WTC11 (cell line): ENCODE results near the gene KLHDC3.

Source experiments
- ATF6 ChIP-seq: sonication (generic); formaldehyde crosslinking; IDR thresholded peaks from 2 replicates; pipeline ENCODE4 v1.8.1; 2023; ENCODE audit warnings: mild to moderate bottlenecking, missing genetic modification reagents
- CTCF ChIP-seq: fragments of 200-600 bp; IDR thresholded peaks from 2 replicates; pipeline ENCODE4 v1.8.0; 2022; ENCODE audit warnings: antibody characterized with exemption
- E2F1 ChIP-seq: sonication (generic); formaldehyde crosslinking; IDR thresholded peaks from 2 replicates; pipeline ENCODE4 v1.8.0; 2022; ENCODE audit warnings: mild to moderate bottlenecking, missing genetic modification reagents
- ELF4 ChIP-seq: sonication (generic); formaldehyde crosslinking; IDR thresholded peaks from 2 replicates; pipeline ENCODE4 v1.8.1; 2022; ENCODE audit warnings: low read depth, mild to moderate bottlenecking, moderate library complexity, missing genetic modification reagents
- NR2C2 ChIP-seq: sonication (generic); formaldehyde crosslinking; IDR thresholded peaks from 2 replicates; pipeline ENCODE4 v1.8.0; 2022; ENCODE audit warnings: mild to moderate bottlenecking, missing genetic modification reagents
- OVOL2 ChIP-seq: fragments of 250-450 bp; sonication (Bioruptor Pico); IDR thresholded peaks from 2 replicates; pipeline ENCODE4 v1.9.0; 2021; ENCODE audit warnings: mild to moderate bottlenecking, borderline replicate concordance
- RELA ChIP-seq: sonication (generic); formaldehyde crosslinking; IDR thresholded peaks from 2 replicates; pipeline ENCODE4 v1.8.1; 2022; ENCODE audit warnings: missing genetic modification reagents, mild to moderate bottlenecking, borderline replicate concordance
- SP1 ChIP-seq: sonication (generic); formaldehyde crosslinking; conservative IDR thresholded peaks from 2 replicates; pipeline ENCODE4 v1.8.1; 2022; ENCODE audit warnings: missing genetic modification reagents
- USF1 ChIP-seq: sonication (generic); formaldehyde crosslinking; IDR thresholded peaks from 2 replicates; pipeline ENCODE4 v1.8.0; 2022; ENCODE audit warnings: mild to moderate bottlenecking, missing genetic modification reagents
- USF2 ChIP-seq: sonication (generic); formaldehyde crosslinking; IDR thresholded peaks from 2 replicates; pipeline ENCODE4 v1.8.1; 2023; ENCODE audit warnings: mild to moderate bottlenecking, missing genetic modification reagents, moderate library complexity
- ZBTB21 ChIP-seq: sonication (generic); formaldehyde crosslinking; IDR thresholded peaks from 2 replicates; pipeline ENCODE4 v1.8.1; 2023; ENCODE audit warnings: mild to moderate bottlenecking, missing genetic modification reagents, borderline replicate concordance
- ZNF121 ChIP-seq: sonication (generic); formaldehyde crosslinking; IDR thresholded peaks from 2 replicates; pipeline ENCODE4 v1.8.0; 2023; ENCODE audit warnings: missing genetic modification reagents
- TF ChIP-seq, protein P1 (sequence below): sonication (generic); formaldehyde crosslinking; conservative IDR thresholded peaks from 2 replicates; pipeline ENCODE4 v1.8.1; 2022; ENCODE audit warnings: mild to moderate bottlenecking, missing genetic modification reagents
- TF ChIP-seq, protein P2 (sequence below): sonication (generic); formaldehyde crosslinking; IDR thresholded peaks from 2 replicates; pipeline ENCODE4 v1.8.0; 2022; ENCODE audit warnings: mild to moderate bottlenecking, missing genetic modification reagents

GRCh38 chr6:43045371-43045930, 31.4 kb downstream of the KLHDC3 start:
- no peak for TF ChIP-seq ZNF121 (CRISPR knock-in tag)
- TF ChIP-seq NR2C2, result no peak
- TF ChIP-seq CTCF, result no peak
- TF ChIP-seq ZBTB21 (CRISPR knock-in tag), result no peak
- no peak for TF ChIP-seq USF1 (CRISPR knock-in tag)
- no peak for TF ChIP-seq RELA (CRISPR knock-in tag)
- no peak for TF ChIP-seq SP1
- no peak for TF ChIP-seq OVOL2 (CRISPR knock-in tag)
- TF ChIP-seq, protein P1, sequence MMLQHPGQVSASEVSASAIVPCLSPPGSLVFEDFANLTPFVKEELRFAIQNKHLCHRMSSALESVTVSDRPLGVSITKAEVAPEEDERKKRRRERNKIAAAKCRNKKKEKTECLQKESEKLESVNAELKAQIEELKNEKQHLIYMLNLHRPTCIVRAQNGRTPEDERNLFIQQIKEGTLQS (CRISPR knock-in tag), result no peak
- no peak for TF ChIP-seq ATF6 (CRISPR knock-in tag)
- TF ChIP-seq ELF4 (CRISPR knock-in tag), result no peak
- TF ChIP-seq USF2 (CRISPR knock-in tag), result no peak
- TF ChIP-seq, protein P2, sequence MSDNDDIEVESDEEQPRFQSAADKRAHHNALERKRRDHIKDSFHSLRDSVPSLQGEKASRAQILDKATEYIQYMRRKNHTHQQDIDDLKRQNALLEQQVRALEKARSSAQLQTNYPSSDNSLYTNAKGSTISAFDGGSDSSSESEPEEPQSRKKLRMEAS, result no peak
- TF ChIP-seq E2F1 (CRISPR knock-in tag), result no peak
